Measurements from ENCODE around the gene AANAT.

The AANAT gene

DNA sequence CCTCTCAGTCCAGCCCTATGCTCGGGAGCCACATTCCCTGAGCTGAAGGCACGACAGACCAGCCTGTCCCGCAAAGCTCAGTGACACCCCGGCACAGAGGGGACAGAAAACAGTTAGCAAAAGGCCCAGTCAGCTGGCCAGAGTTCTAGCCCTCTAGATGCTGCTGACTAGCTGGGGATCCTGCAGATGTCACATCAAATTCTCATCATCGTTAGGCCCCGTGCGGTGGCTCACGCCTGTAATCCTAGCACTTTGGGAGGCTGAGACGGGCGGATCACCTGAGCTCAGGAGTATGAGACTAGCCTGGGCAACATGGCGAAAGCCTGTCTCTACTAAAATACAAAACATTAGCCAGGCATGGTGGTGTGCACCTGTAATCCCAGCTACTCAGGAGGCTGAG is 31.7 kb upstream of the AANAT start:
- no peak overlapping the region for H3K4me3 ChIP-seq (ENCODE audit: low read depth, low read length)
- TF ChIP-seq, protein P1, sequence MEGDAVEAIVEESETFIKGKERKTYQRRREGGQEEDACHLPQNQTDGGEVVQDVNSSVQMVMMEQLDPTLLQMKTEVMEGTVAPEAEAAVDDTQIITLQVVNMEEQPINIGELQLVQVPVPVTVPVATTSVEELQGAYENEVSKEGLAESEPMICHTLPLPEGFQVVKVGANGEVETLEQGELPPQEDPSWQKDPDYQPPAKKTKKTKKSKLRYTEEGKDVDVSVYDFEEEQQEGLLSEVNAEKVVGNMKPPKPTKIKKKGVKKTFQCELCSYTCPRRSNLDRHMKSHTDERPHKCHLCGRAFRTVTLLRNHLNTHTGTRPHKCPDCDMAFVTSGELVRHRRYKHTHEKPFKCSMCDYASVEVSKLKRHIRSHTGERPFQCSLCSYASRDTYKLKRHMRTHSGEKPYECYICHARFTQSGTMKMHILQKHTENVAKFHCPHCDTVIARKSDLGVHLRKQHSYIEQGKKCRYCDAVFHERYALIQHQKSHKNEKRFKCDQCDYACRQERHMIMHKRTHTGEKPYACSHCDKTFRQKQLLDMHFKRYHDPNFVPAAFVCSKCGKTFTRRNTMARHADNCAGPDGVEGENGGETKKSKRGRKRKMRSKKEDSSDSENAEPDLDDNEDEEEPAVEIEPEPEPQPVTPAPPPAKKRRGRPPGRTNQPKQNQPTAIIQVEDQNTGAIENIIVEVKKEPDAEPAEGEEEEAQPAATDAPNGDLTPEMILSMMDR (IDR thresholded peaks at IDR 0.05; ENCODE audit: borderline replicate concordance, insufficient read depth, low read depth, low read length), result no peak

DNA sequence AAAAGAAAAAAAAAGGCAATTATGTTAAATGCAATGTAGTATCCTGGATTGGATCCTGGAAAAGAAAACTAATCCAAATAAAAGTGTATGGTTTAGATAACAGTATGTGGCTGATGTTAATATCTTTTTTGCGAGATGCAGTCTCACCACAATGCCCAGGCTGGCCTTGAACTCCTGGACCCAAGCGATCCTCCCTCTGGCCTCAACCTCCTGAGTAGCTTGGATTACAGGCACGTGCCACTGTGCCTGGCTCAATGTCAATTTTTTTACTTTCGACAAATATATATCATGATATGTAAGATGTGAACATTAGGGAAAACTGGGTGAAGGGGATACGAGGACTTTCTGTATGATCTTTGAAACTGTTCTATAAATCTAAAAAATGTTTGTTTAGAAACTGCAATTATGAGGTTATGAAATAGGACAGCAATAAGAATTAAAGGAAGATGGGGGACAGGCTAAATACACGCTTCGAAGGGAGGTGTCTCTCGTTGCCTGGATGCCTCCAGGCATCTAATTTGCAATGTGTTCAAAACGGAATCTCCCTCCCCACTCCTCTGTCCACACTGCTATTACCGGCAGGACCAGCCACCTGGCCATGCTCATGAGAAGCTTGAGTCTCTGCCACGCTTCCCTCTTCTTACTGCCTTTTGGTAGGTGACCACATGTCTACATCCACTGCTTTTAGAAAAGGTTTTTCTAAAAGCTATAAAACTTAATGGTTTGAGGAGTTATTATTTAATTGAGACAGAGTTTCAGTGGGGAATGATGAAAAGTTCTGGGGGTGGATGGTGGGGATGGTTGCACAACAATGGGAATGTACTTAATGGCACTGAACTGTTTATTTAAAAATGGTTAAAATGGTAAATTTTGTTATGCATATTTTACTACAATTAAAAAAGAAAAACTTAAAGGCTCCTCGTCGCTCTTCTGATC is 29.7 kb upstream of the AANAT start:
- TF ChIP-seq, protein P1 (IDR thresholded peaks at IDR 0.05; ENCODE audit: borderline replicate concordance, insufficient read depth, low read depth, low read length), result no peak

DNA sequence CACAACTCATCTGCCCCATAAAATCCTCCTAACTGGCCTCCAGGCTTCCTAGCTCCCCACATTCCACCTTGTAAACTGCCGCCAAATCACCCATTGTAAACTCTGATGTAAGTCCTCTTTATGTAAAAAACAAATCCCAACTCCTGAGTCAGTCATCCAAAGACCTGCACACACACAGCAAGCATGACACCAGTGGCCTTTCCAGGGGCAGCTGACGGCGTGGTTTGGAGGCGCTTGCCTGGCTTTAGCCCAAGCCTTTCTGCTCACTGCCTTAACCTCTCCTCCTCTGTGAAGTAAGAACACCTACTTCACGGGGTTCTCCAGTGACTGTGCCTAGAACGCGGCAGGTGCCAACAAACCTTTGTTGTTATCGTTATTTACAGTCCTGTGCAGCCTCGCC is 28.5 kb upstream of the AANAT start:
- no peak overlapping the region for H3K4me3 ChIP-seq (ENCODE audit: low read depth, low read length)
- TF ChIP-seq, protein P1 (IDR thresholded peaks at IDR 0.05; ENCODE audit: borderline replicate concordance, insufficient read depth, low read depth, low read length), result no peak

More for the DNA sequence above, 29.7 kb upstream of the AANAT start:
- H3K4me3 ChIP-seq (ENCODE audit: low read depth, low read length), result no peak overlapping the region

DNA sequence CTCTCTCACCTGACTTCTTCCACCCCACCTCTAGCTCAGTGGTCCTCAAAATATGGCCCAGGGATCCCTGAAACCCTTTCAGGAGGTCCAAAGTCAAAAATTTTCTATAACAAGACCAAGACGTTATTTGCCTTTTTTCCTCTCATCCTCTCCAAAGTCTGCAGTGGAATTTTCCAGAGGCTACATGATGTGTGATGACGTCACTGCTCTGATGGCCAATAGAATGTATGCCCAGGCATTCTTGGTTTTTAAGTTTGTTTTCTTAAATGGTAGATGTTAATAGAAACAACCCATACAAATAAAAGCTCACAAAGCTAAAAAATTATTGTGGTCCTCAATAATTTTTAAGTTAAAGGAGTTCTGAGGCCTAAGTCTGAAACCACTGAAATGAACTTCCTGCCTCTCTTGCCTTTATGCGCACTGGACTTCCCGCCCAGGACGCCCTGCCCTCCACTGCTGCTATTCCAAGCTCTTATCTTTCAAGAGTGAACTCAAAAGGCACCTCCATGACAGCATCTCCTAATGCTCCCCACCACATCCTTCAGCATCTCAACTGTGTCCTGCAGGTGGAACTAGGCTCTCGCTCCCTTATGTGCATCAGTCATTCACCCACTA is 28.0 kb upstream of the AANAT start:
- TF ChIP-seq, protein P1 (IDR thresholded peaks at IDR 0.05; ENCODE audit: borderline replicate concordance, insufficient read depth, low read depth, low read length), result no peak
- H3K4me3 ChIP-seq (ENCODE audit: low read depth, low read length), result no peak overlapping the region

DNA sequence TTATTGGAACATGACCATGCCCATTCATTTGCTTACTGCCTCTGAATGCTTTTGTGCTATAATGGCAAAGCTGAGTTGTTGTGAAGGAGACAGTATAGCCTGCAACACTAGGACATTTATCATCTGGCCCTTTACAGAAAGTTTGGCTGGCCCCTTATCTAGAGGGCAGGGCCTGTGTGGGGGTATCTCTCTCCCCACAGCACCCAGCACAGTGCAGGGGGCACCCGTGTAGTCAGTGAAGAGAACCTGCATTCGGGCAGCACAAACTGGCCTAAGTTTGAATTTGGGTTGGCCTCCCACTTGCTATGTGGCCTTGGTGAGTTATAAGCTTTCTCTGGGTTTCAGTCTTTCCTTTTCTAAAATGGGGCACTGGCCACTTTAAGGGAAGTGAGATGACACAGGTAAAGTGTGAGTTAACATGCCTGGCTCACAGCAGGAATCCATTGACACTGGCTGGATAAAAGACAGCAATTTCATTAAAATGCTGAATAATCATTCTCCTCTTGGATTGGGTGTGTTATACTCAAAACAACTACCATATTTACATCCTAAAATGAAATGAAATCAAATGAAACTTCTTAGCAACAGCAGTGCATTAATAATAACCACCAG is 26.5 kb upstream of the AANAT start:
- TF ChIP-seq, protein P1 (IDR thresholded peaks at IDR 0.05; ENCODE audit: borderline replicate concordance, insufficient read depth, low read depth, low read length), result no peak
- H3K4me3 ChIP-seq (ENCODE audit: low read depth, low read length), result no peak overlapping the region

DNA sequence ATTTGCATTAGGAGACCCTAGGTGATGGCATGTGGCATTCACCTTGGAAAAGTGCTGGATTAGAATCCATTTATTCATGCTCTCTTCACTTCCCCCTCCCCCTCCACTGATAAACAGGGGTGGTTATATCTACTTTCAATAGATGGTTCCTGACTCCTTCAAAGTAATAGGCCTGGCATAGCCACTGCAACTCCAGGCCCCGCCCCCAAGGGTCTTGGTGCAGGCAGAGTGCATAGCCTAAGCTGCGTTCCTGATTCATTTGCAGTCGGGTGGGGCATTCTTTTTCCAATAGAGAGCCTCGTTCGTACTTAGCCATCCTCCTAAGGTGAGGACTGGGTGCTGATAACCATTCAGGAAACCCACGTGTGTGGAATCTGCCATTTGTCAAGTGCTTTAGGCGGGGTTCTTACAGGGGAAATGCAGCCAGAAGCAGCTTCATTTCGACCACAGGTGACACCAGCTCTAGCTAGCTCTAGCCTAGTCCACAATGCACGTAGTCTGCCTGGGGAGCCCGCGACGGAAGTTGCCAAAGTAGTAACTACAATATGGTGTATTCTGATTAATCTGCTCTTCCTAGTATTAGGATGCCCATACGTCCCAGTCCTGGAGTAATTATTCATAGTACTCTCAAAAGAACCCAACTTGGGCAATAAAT is 25.6 kb upstream of the AANAT start:
- H3K4me3 ChIP-seq (ENCODE audit: low read depth, low read length), result no peak overlapping the region
- TF ChIP-seq, protein P1 (IDR thresholded peaks at IDR 0.05; ENCODE audit: borderline replicate concordance, insufficient read depth, low read depth, low read length), result no peak
